Panc1 (cell line): ENCODE results near the gene NHEJ1.

Source experiments
- CTCF ChIP-seq: fragments of 450-650 bp; IDR thresholded peaks from 2 replicates; pipeline ENCODE4 v1.5.1; 2017; ENCODE audit warnings: mild to moderate bottlenecking
- POLR2AphosphoS5 ChIP-seq: IDR thresholded peaks from 2 replicates; pipeline ENCODE4 v1.6.1; 2012; ENCODE audit warnings: mild to moderate bottlenecking, low read depth, low read length, moderate library complexity
- SIN3A ChIP-seq: IDR thresholded peaks from 2 replicates; pipeline ENCODE4 v1.6.1; 2012; ENCODE audit warnings: low read depth, mild to moderate bottlenecking, low read length, moderate library complexity, borderline replicate concordance; ENCODE audit not compliant: insufficient read depth
- TCF7L2 ChIP-seq: IDR thresholded peaks from 2 replicates; pipeline ENCODE4 v1.6.1; 2011; ENCODE audit warnings: mild to moderate bottlenecking, low read depth, low read length, inconsistent platforms

DNA sequence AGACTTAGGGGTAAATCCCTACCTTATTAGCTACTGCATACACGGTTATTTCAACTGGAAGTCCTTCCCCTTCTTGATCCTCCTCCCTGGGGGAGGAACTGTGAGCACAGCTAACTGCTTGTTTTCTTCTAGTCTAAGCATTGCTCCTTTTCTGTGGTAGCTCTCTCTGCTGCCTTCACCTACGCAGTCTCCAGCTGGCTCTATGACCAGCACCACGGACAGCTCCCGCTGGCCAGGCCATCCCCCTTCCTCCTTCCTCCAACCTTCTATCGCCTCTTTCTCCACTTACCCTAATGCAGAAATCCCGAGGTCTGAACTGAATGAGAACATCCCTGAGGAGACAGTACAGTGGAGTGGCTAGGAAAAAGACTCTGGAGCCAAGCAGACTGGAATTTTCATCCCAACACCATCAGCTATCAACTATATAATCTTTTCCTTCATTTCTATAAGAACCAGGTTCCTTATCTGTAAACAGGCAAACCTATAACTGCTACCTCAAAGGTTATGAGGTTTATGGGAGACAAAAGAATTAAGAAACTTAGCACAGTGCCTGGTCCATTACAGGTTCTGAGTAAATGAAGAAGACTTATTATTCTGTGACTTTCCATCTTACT lies 114.6 kb downstream of the NHEJ1 start:
- TF ChIP-seq CTCF = no peak
- no peak for TF ChIP-seq TCF7L2
- no peak for TF ChIP-seq POLR2AphosphoS5
- TF ChIP-seq SIN3A = no peak
